Hepatocyte (in vitro differentiated cells): ENCODE measurements around the gene TFEB.

Experiments used
- EZH2 ChIP-seq: fragments of 200-600 bp; sonication (generic); IDR thresholded peaks from 2 replicates; pipeline ENCODE4 v1.6.1; 2016; ENCODE audit warnings: antibody characterized with exemption, mild to moderate bottlenecking, borderline replicate concordance
- TF ChIP-seq, protein P1 (sequence below): fragments of 200-600 bp; sonication (generic); IDR thresholded peaks from 2 replicates; pipeline ENCODE4 v1.5.1; 2016; ENCODE audit warnings: antibody characterized with exemption, mild to moderate bottlenecking; ENCODE audit not compliant: poor library complexity

GRCh38 chr6:41771058-41771983 is 35.9 kb upstream of the TFEB start:
- no peak for TF ChIP-seq EZH2
- TF ChIP-seq, protein P1, sequence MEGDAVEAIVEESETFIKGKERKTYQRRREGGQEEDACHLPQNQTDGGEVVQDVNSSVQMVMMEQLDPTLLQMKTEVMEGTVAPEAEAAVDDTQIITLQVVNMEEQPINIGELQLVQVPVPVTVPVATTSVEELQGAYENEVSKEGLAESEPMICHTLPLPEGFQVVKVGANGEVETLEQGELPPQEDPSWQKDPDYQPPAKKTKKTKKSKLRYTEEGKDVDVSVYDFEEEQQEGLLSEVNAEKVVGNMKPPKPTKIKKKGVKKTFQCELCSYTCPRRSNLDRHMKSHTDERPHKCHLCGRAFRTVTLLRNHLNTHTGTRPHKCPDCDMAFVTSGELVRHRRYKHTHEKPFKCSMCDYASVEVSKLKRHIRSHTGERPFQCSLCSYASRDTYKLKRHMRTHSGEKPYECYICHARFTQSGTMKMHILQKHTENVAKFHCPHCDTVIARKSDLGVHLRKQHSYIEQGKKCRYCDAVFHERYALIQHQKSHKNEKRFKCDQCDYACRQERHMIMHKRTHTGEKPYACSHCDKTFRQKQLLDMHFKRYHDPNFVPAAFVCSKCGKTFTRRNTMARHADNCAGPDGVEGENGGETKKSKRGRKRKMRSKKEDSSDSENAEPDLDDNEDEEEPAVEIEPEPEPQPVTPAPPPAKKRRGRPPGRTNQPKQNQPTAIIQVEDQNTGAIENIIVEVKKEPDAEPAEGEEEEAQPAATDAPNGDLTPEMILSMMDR = no peak
